Myocyte (in vitro differentiated cells): ENCODE results near the gene DKKL1. TPM values are rescaled to one million over a fixed set of nuclear protein-coding genes. Genes with fewer than 3 reads are reported as not detected.
A peak's percentile ranks its signal among the peaks of the same experiment; 100 is the strongest.
"Not testable (repeated sequence)": the region's sequence is repeated elsewhere in the genome, so short reads cannot be mapped to it uniquely, and the experiment has no call there.

ENCODE experiments used
- DNase-seq: peaks from one replicate; pipeline ENCODE4 v3.0.0-alpha.2; 2012; ENCODE audit warnings: low read depth
- total RNA-seq: library from RNA; depleted of rRNA; stranded (reverse); fragments of >200 nt; gene quantifications from 2 replicates; pipeline ENCODE4 v1.2.3, GENCODE V29; 2014

The DKKL1 gene
- total RNA-seq, 1 donor from 2014 or later = 2.4 TPM

GRCh38 chr19:49359851-49360820 lies 3.5 kb upstream of the DKKL1 start:
- DNase-seq = peak; percentile 10

- peak; percentile 89 for DNase-seq
These were observed 2.1 kb upstream of the DKKL1 start for GRCh38 chr19:49361438-49362047.

- peak; percentile 69 for DNase-seq
These were observed 1.4 kb upstream of the DKKL1 start, which contains the start of gene TEAD2 for GRCh38 chr19:49362048-49362928. Gene TEAD2 (minus strand): TSS chr19:49362416. CDS start chr19:49360075, 2,341 bp downstream.

- no peak for DNase-seq
These were observed 779 bp upstream of the DKKL1 start for GRCh38 chr19:49362929-49363267.

GRCh38 chr19:49364083-49364737 lies 533 bp downstream of the DKKL1 start:
- DNase-seq = no peak

- DNase-seq = no peak
These were observed 2.4 kb downstream of the DKKL1 start for GRCh38 chr19:49366110-49366509.

- DNase-seq = no peak
These were observed 5.2 kb downstream of the DKKL1 start for GRCh38 chr19:49368711-49369358.

GRCh38 chr19:49371184-49371583 lies 7.5 kb downstream of the DKKL1 start:
- DNase-seq = no peak

- not testable (repeated sequence) for DNase-seq
These were observed 9.5 kb downstream of the DKKL1 start for GRCh38 chr19:49373174-49373573.

GRCh38 chr19:49374665-49375434 lies 11.2 kb downstream of the DKKL1 start:
- no peak for DNase-seq

- no peak for DNase-seq
These were observed 14.8 kb downstream of the DKKL1 start for GRCh38 chr19:49378512-49378911.

GRCh38 chr19:49380391-49380790 lies 16.7 kb downstream of the DKKL1 start:
- DNase-seq = no peak

- DNase-seq = no peak
These were observed 19.0 kb downstream of the DKKL1 start for GRCh38 chr19:49382639-49383038.

GRCh38 chr19:49383599-49383998 lies 19.9 kb downstream of the DKKL1 start:
- no peak for DNase-seq

- no peak for DNase-seq
These were observed 24.3 kb downstream of the DKKL1 start, which contains the start of gene KASH5 for GRCh38 chr19:49387936-49388372. Gene KASH5 (plus strand): TSS chr19:49388249. CDS start chr19:49390884, 2,635 bp downstream.

GRCh38 chr19:49389406-49389805 lies 25.7 kb downstream of the DKKL1 start:
- no peak for DNase-seq

- no peak for DNase-seq
These were observed 26.7 kb downstream of the DKKL1 start for GRCh38 chr19:49390131-49390928.

GRCh38 chr19:49390929-49391359 lies 27.3 kb downstream of the DKKL1 start:
- DNase-seq = no peak
